Trophoblast cell (in vitro differentiated cells and primary cell): ENCODE measurements around the gene GLIS1.

Experiments
- DNase-seq, 2 donors: peaks; one replicate each; pipeline ENCODE4 v3.0.0-alpha.2; 2016
- H2AFZ ChIP-seq: 2 replicates; pipeline ENCODE4 v1.6.1; 2013; ENCODE audit warnings: low read length, moderate library complexity, mild to moderate bottlenecking; ENCODE audit not compliant: insufficient read depth, poor library complexity
- H2AK5ac ChIP-seq: 2 replicates; pipeline ENCODE4 v1.6.1; 2013; ENCODE audit warnings: mild to moderate bottlenecking, low read length
- H2BK120ac ChIP-seq: 2 replicates; pipeline ENCODE4 v1.6.1; 2013; ENCODE audit warnings: low read length, mild to moderate bottlenecking, moderate library complexity; ENCODE audit not compliant: insufficient read depth, poor library complexity
- H2BK12ac ChIP-seq: 2 replicates; pipeline ENCODE4 v1.6.1; 2013; ENCODE audit warnings: mild to moderate bottlenecking, low read length, moderate library complexity
- H2BK5ac ChIP-seq: 2 replicates; pipeline ENCODE4 v1.6.1; 2013; ENCODE audit warnings: low read length, low read depth, moderate library complexity, mild to moderate bottlenecking; ENCODE audit not compliant: poor library complexity
- H3K14ac ChIP-seq: 2 replicates; pipeline ENCODE4 v1.6.1; 2013; ENCODE audit warnings: mild to moderate bottlenecking, low read length
- H3K18ac ChIP-seq: 2 replicates; pipeline ENCODE4 v1.6.1; 2013; ENCODE audit warnings: mild to moderate bottlenecking, low read length
- H3K23ac ChIP-seq: 2 replicates; pipeline ENCODE4 v1.6.1; 2013; ENCODE audit warnings: low read length
- H3K27ac ChIP-seq: 2 replicates; pipeline ENCODE4 v1.5.1; 2013; ENCODE audit warnings: low read depth, mild to moderate bottlenecking, inconsistent platforms, low read length, moderate library complexity
- H3K27me3 ChIP-seq: 2 replicates; pipeline ENCODE4 v1.6.1; 2013; ENCODE audit warnings: inconsistent platforms, mild to moderate bottlenecking, low read length, moderate library complexity; ENCODE audit not compliant: insufficient read depth
- H3K36me3 ChIP-seq, 2 experiments: 1 replicate in 1 of 2; 2 replicates in 1 of 2; pipeline ENCODE4 v1.6.1; 2013; ENCODE audit warnings: low read length in 2 of 2, mild to moderate bottlenecking in 2 of 2, moderate library complexity in 1 of 2; ENCODE audit not compliant: insufficient read depth in 2 of 2, control insufficient read depth in 1 of 2
- H3K4ac ChIP-seq: 2 replicates; pipeline ENCODE4 v1.6.1; 2013; ENCODE audit warnings: low read depth, mild to moderate bottlenecking, low read length, moderate library complexity
- H3K4me1 ChIP-seq, 2 experiments: 1 replicate in 1 of 2; 2 replicates in 1 of 2; pipeline ENCODE4 v1.6.1; 2013; ENCODE audit warnings: low read length in 2 of 2, mild to moderate bottlenecking in 2 of 2, moderate library complexity in 1 of 2; ENCODE audit not compliant: insufficient read depth in 2 of 2, control insufficient read depth in 1 of 2
- H3K4me2 ChIP-seq: 2 replicates; pipeline ENCODE4 v1.6.1; 2013; ENCODE audit warnings: inconsistent platforms, mild to moderate bottlenecking, low read length, moderate library complexity
- H3K4me3 ChIP-seq: 2 replicates; pipeline ENCODE4 v1.5.1; 2013; ENCODE audit warnings: mild to moderate bottlenecking, low read depth, low read length, inconsistent platforms
- H3K79me1 ChIP-seq: one replicate; pipeline ENCODE4 v1.6.1; 2013; ENCODE audit warnings: low read length
- H3K79me2 ChIP-seq: 2 replicates; pipeline ENCODE4 v1.6.1; 2013; ENCODE audit warnings: low read length, mild to moderate bottlenecking; ENCODE audit not compliant: control insufficient read depth, insufficient read depth, poor library complexity
- H3K9ac ChIP-seq: 2 replicates; pipeline ENCODE4 v1.6.1; 2013; ENCODE audit warnings: mild to moderate bottlenecking, low read length
- H3K9me3 ChIP-seq: 2 replicates; pipeline ENCODE4 v1.6.1; 2013; ENCODE audit warnings: low read depth, mild to moderate bottlenecking, control low read depth, inconsistent platforms, low read length; ENCODE audit not compliant: insufficient read depth
- H4K12ac ChIP-seq: 2 replicates; pipeline ENCODE4 v1.6.1; 2013; ENCODE audit warnings: low read depth, mild to moderate bottlenecking, low read length, moderate library complexity
- H4K8ac ChIP-seq: 2 replicates; pipeline ENCODE4 v1.6.1; 2013; ENCODE audit warnings: low read depth, mild to moderate bottlenecking, low read length, moderate library complexity
- H4K91ac ChIP-seq: one replicate; pipeline ENCODE4 v1.6.1; 2013; ENCODE audit warnings: low read depth, mild to moderate bottlenecking, low read length, moderate library complexity
- WGBS: extraction: QIAGEN DNeasy Blood & Tissue Kit; methylation state at CpG from one replicate; pipeline ENCODE4 v1.1.7; 2013; ENCODE audit warnings: missing lambda C conversion rate; ENCODE audit not compliant: insufficient read length, insufficient coverage; ENCODE audit errors: extremely low coverage; 5-methylcytosine and 5-hydroxymethylcytosine counted together

GLIS1 gene

DNA sequence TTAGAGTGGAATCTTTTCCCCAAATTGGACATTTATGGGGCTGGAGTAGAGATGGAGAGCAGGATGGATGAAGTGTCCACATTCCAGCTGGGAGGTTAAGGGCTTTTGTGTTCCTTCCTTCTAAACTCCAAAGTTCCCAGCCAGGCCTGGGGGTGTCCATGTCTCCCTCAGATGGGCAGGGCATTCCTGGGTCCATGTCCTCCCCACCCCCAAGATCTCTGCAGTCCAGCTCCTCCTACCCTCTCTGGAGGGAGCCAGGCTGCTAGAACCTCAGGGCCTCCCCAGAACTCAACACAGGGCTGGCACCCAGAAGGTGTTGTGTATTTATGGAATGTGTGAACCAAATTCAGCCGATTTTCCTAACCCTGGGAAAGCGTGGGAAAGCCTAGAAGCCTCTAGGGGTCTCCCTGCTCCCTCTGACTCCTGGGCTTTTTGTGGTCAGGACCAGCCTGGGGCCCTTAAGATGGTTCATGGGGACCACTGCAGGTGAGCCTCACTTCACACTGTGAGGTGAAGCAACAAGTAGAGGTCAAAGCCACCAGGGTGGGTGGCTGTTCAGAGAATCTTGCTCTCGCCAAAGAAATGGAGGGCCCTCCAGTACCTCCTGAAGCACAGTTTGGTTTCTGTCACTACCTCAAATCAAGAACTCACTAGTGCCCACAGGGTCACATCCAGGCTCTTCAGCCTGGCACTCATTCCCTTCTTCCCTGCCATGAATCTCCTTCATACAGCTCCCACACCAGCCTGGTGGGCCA, 54.8 kb downstream of the GLIS1 start:
- Histone ChIP-seq H3K4ac (no peak overlapping the region), H3K14ac (no peak overlapping the region), H4K8ac (no peak overlapping the region), H3K4me2 (no peak overlapping the region), H4K12ac (no peak overlapping the region), H3K36me3 (no peaks in the 10 kb centered on the region), H2BK12ac (no peak overlapping the region), H3K18ac (no peak overlapping the region), H3K4me1 (peaks cover 4% of the 10 kb centered on the region in 2 experiments), H2BK5ac (no peak overlapping the region), H3K23ac (no peak overlapping the region), H3K79me2 (no peaks in the 10 kb centered on the region), H2AFZ (no peak overlapping the region), H4K91ac (no peak overlapping the region), H3K4me3 (no peak overlapping the region), H2BK120ac (no peak overlapping the region), H3K79me1 (no peaks in the 10 kb centered on the region), H2AK5ac (no peak overlapping the region), H3K27ac (no peak overlapping the region), H3K27me3 (no peaks in the 10 kb centered on the region), H3K9me3 (no peaks in the 10 kb centered on the region), H3K9ac (no peak overlapping the region)
- no peak for DNase-seq
- WGBS: no CpG with 5 or more reads among the region's 3 CpGs

DNA sequence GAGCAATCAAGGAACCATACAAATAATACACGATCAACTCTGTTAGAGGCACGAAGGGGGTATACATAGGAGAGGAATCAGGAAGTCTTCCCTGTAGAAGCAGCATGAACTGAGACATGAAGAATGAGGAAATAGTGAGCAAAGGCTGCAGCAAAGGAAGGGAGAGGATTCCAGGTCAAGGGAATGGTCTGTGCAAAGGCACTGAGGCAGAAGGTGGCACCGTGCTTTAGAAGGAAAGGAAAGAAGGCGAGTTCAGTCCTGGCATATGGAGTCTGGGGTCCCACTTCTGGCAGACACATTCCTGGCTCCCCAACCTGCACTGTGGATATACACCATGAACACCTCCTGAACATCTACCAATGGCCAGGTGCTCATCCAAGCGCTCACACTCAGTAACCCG, 56.1 kb downstream of the GLIS1 start:
- Histone ChIP-seq H3K4me2 (no peak overlapping the region), H3K14ac (no peak overlapping the region), H3K18ac (no peak overlapping the region), H2BK5ac (no peak overlapping the region), H2BK120ac (no peak overlapping the region), H4K91ac (no peak overlapping the region), H3K36me3 (no peaks in the 10 kb centered on the region), H3K79me1 (no peaks in the 10 kb centered on the region), H3K4me1 (peaks cover 4% of the 10 kb centered on the region in 2 experiments), H4K8ac (no peak overlapping the region), H2BK12ac (no peak overlapping the region), H3K9ac (no peak overlapping the region), H3K4ac (no peak overlapping the region), H3K4me3 (no peak overlapping the region), H3K27ac (no peak overlapping the region), H2AK5ac (no peak overlapping the region), H3K23ac (no peak overlapping the region), H4K12ac (no peak overlapping the region), H2AFZ (no peak overlapping the region), H3K79me2 (no peaks in the 10 kb centered on the region), H3K9me3 (no peaks in the 10 kb centered on the region), H3K27me3 (no peaks in the 10 kb centered on the region)
- no CpG with 5 or more reads among the region's 6 CpGs for WGBS
- DNase-seq: no peak

DNA sequence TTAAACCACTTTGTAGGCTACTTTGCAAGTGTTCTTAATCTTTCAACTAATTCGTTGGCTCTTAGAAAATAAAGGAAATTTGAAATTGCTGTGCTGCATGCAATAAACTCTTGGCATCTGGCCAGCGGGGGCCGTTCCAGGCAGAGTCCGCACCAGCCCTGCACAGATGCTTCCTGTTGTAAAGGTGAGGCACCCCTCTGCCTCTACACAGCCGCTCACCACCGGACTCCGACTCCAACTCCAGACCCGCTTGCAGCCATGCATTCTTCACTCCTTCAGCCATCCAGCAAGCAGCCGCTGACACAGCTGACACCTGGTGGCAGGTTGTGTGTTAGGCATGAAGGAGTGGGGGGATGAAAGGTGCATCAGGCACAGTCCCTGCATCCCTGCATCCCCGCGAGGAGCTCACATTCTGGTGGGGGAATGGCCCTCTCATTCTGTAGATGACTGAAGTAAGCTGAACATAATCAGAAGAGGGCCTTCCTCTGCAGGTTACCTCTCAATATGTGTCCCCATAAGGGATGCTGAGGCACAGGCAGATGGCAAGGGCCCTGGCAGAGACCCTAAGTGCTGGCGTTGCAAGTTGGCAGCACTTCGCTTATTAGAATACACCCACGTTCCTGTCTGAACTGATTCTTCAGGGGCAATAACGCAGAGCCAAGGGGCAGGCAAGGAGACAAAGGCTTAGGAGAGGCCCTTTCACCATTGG, 56.8 kb downstream of the GLIS1 start:
- no peak overlapping the region for H3K4ac ChIP-seq
- H4K91ac ChIP-seq: no peak overlapping the region
- H3K4me3 ChIP-seq: no peak overlapping the region
- no peak overlapping the region for H2BK5ac ChIP-seq
- H3K14ac ChIP-seq: no peak overlapping the region
- no peak overlapping the region for H3K18ac ChIP-seq
- H3K27ac ChIP-seq: no peak overlapping the region
- H2BK12ac ChIP-seq: no peak overlapping the region
- no peak overlapping the region for H3K23ac ChIP-seq
- no peak overlapping the region for H2AK5ac ChIP-seq
- no peak overlapping the region for H4K8ac ChIP-seq
- peak; percentile 33 to 57 for DNase-seq
- no peak overlapping the region for H3K4me2 ChIP-seq
- WGBS: no CpG with 5 or more reads among the region's 15 CpGs
- H4K12ac ChIP-seq: no peak overlapping the region
- H3K4me1 ChIP-seq: peaks cover 4% of the 10 kb centered on the region in 2 experiments
- H3K79me1 ChIP-seq: no peaks in the 10 kb centered on the region
- H3K9ac ChIP-seq: no peak overlapping the region
- no peaks in the 10 kb centered on the region for H3K9me3 ChIP-seq
- no peak overlapping the region for H2AFZ ChIP-seq
- H3K36me3 ChIP-seq: no peaks in the 10 kb centered on the region
- H3K27me3 ChIP-seq: no peaks in the 10 kb centered on the region
- no peaks in the 10 kb centered on the region for H3K79me2 ChIP-seq
- no peak overlapping the region for H2BK120ac ChIP-seq

DNA sequence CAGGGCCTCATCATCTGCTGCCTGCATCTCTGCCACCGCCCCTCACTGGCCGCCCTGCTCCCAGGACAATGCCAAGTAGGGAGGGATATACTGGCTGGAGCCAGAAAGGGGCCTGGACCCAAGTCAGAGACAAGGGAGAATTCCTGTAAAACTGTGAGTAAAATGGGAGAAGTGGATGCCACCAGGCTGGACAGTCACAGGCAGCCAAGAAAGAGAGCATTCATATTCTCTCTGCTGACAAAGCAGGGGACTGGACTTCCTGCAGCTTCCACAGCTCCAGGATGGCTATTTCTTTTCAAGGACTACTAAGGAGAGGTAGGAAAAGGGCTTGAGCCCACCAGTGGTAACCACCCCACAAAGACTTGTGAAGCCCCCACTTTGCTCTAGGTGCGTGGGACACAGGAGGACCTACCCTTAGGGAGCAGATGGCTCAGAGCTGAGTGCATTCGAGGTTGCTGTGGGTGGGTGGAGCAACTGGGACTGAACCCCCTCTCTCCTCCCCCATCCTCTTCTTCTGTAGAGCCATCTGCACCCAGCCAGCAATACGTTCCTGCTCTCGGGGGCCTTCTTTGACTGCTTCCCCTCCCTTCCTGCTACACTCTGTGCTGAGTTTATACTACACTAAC, 57.5 kb downstream of the GLIS1 start:
- no peak overlapping the region for H3K4me3 ChIP-seq
- no peak overlapping the region for H3K14ac ChIP-seq
- no peaks in the 10 kb centered on the region for H3K36me3 ChIP-seq
- H3K9ac ChIP-seq: no peak overlapping the region
- no CpG with 5 or more reads among the region's 6 CpGs for WGBS
- no peaks in the 10 kb centered on the region for H3K9me3 ChIP-seq
- H3K4me2 ChIP-seq: no peak overlapping the region
- H2AFZ ChIP-seq: no peak overlapping the region
- no peak overlapping the region for H2BK5ac ChIP-seq
- H3K79me1 ChIP-seq: no peaks in the 10 kb centered on the region
- H3K4me1 ChIP-seq: peaks cover 4% of the 10 kb centered on the region in 2 experiments
- no peak overlapping the region for H4K12ac ChIP-seq
- no peak overlapping the region for H3K27ac ChIP-seq
- no peak overlapping the region for H2BK120ac ChIP-seq
- no peak overlapping the region for H4K8ac ChIP-seq
- H3K23ac ChIP-seq: no peak overlapping the region
- no peaks in the 10 kb centered on the region for H3K27me3 ChIP-seq
- H3K4ac ChIP-seq: no peak overlapping the region
- no peaks in the 10 kb centered on the region for H3K79me2 ChIP-seq
- DNase-seq: no peak
- no peak overlapping the region for H4K91ac ChIP-seq
- H2BK12ac ChIP-seq: no peak overlapping the region
- no peak overlapping the region for H2AK5ac ChIP-seq
- H3K18ac ChIP-seq: no peak overlapping the region
